ENCODE results near the gene SESN2.

The SESN2 gene

DNA sequence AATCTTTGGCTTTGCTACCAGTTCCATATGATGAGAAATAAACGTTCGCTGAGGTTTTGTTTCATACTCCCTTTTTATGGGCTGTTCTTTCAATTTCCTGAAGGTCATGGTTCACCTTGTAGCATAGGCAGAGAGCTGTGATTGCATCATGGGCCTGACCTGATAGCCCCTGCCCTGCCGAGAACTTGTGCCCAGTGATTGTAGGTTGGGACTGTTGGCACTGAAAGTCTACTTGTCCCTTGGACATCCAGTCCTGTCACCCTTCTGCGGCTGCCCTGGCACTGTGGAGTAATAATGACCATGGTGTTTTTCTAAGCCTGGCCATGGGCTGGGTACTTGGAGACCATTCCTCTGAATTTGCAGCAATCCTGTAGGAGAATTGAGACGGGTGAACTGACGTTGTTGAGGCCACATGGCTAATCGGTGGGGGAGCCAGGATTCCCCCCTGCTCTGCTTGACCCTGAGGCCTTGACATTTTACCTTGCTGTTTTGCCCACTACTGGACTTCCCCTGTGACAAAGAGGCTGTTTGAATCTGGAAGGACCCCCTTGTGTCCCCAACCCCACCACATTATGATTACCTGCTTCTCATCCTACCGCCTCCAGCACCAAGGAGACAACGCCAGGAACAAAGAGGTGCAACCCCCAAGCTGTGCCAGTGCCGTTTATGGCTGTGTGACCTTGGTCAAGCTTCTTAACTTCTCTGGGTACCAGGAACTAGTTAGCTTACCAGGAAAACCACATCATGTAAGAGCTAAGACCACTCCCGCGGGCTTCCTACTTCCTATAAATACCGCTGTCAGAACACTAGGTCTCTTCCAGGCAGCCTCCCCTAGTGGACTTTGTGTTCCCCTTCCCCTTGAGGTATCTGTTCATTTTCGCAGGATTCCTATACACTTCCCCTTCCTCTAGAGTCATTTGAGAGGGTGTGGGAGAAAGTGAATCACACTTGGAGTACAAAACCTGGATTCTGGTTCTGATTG lies 23.4 kb downstream of the SESN2 start:
- DNase-seq (ENCODE audit: low read depth, low spot score) = no peak

DNA sequence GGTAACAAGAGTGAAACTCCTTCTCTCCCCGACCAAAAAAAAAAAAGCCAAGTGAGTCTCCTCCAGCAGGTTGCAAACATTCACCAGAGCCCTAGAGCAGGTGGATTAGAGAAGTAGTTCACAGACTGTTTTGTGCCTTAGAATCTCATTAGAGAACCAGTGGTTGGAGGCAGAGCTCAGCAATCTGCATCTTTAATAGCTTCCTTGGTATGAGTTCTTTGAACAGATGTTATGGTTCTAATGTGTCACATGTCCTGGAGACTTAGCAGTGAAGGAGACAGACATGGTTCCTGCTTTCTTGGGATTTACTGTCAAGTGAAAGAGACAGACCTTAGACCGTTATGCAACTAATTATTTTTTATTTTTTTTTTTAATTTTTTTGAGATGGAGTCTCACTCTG lies 26.8 kb downstream of the SESN2 start:
- no peak for DNase-seq (ENCODE audit: low read depth, low spot score)

DNA sequence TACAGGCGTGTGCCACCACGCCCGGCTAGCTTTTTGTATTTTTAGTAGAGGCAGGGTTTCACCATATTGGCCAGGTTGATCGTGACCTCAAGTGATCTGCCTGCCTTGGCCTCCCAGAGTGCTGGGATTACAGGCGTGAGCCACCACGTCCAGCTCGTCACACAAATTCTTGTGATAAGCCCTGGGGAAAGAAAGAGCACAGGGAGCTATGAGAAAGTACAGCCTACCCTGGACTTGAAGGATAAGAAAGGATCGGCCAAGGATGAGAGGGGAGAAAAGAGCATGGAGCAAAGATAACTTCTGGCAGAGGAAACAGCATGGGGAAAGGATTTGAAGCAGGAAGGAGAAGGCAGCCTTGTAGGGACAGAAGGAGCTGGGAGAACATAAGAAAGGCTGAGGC lies 29.2 kb downstream of the SESN2 start:
- no peak for DNase-seq (ENCODE audit: low read depth, low spot score)

DNA sequence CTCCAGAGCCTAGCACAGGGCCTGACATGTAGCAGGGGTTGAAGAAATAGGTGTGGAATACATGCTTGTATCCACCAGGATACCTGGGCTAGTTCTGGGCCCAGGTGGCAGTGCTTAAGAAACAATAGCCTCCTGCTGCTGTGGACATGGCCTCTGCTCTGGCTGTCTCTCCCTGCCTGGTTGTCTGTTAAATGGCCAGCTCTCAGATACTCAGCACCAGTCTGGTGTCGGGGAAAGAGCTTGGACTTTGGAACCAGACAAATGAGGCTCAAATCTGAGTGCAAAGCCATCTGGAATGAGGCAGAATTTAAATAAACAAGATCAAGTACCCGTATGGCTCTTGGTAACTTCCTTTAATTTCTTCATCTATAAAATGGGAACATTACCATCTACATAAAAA lies 31.5 kb downstream of the SESN2 start:
- DNase-seq (ENCODE audit: low read depth, low spot score) = no peak

DNA sequence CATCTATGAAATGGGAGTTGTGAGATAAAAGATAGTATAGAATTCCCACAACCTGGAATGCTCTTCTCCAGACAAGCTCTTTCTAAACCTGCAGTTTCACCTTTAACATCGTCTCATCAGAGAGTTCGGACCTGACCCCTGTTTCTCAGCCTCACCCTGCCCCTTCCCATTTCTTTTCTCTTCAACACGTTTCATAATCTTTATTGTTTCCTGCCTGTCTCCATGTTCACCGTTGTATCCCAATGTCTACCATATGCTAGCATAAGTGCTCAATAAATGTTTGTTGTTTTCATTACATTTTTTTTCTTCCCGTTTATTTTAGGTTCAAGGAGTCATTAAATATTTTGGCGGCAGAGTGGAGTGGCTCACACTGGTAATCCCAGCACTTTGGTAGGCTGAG lies 32.4 kb downstream of the SESN2 start:
- DNase-seq (ENCODE audit: low read depth, low spot score) = no peak

DNA sequence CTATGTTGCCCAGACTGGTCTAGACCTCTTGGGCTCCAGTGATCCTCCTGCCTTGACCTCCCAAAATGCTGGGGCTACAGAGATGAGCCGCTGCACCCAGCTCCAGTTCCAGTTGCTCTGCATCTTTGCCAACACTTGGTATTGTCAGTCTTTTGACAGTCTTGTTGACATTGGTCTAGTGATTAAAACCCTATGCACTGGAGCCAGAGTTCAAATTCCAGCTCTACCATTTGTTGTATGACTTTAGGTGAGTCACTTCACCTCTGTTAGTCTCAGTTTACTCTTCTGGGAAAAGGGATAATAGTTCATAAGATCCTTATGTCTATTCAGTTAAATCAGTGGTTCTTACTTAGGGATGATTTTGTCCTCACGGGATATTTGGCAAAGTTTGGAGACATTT lies 36.6 kb downstream of the SESN2 start:
- DNase-seq (ENCODE audit: low read depth, low spot score) = no peak

DNA sequence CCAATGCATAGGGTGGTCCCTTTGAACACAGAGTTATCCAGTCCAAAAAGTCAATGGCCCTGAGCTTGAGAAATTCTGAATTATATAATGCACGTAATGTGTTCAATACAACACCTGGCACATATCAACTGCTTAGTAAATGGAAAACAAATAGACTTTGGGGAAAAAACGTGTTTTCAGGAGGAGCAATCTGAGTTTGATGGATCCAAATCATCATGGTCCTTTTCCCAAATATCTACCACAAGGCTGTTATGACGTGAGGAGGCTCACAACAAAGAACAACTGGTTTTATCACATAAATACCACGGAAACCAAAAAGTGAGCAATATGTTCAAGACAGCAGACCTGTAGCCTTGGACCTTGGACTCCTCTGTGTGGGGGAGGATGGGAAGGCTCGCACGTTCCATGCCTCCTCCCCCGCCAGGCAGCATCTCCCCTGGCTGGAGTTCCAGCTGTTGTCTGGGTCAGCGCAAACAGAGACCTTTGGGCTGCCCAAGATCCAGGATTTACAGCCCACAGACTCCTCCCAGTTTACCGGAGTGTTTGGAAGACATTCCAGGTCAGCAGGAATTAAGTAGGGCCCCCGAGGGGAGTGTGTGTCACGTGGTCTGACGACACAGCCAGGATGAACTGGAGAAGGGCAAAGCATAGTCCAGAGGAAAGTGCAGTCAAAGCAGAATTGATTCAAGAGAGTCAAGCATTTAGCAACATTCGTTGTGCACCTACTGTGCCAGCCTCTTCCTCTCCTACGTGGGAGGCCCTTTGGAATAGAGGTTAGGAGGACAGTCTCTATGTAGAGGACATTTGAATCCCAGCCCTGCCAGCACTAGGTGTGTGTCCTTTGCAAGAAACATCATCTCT lies 37.3 kb downstream of the SESN2 start:
- peak; percentile 41 for DNase-seq (ENCODE audit: low read depth, low spot score)

DNA sequence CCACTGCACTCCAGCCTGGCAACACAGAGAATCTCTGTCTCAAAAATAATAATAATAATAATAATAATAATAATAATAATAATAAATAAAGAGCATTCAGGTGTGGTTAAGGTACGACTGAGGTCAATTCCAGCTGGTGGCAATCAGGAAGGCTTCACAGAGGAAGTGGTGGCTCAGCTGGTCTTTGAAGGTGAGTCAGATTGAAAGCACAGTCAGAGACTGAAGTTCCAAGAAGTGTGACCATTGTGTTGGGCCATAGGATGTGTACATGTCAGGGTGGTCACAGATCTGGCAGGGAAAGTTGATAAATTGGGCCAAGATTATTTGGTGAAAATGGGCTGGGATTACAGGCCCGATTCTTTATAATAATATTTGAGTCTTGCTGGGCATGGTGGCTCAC lies 38.5 kb downstream of the SESN2 start:
- no peak for DNase-seq (ENCODE audit: low read depth, low spot score)

DNA sequence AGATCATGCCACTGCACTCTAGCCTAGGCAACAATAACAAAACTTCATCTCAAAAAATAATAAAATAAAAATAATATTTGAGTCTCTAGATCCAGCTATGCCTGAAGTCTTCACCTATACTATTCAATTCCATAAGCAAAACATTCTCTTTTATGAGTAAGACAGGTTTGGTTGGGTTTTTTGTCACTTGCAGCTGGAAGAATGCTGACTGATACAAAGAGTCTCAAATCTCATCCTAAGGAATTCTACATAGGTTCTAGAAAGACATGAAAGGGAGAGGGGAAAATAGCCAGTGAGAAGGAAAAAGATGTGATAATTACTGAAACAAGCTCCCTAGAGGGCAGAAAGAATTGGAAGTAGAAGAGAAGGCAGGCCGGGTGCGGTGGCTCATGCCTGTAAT lies 39.1 kb downstream of the SESN2 start:
- DNase-seq (ENCODE audit: low read depth, low spot score) = no peak

DNA sequence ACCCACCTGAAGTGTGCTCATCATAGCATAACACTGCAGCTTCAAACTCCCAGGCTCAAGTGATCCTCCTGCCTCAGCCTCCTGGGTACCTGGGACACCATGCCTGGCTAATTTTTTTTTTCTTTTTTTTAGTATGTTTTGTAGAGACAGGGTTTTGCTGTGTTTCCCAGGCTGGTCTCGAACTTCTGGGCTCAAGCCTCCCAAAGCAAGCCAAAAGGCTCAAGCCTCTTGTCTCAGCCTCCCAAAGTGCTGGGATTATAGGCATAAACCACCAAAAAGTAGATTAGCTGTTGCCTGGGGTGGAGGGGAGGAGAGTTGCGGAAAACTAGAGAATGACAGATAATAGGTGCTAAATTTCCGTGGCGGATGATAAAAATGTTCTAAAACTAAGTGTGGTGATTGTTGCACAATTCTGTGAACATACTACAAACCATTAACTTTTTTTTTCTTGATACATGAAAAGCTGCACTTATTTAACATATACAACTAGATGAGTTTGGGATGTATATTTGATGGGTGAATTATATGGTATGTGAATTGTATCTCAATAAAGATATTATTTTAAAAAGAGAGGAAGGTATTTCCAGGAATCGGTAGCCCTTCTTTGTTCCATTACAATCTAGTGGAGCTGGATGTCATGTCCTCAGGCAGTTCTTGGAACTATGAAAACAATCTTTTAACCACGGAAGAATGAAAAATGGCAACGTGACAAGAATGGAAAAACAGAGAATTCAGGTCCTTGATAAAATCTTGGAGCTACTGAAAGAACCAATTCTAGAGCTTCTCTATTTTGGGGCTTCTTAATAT lies 42.3 kb downstream of the SESN2 start:
- peak; percentile 69 for DNase-seq (ENCODE audit: low read depth, low spot score)

DNA sequence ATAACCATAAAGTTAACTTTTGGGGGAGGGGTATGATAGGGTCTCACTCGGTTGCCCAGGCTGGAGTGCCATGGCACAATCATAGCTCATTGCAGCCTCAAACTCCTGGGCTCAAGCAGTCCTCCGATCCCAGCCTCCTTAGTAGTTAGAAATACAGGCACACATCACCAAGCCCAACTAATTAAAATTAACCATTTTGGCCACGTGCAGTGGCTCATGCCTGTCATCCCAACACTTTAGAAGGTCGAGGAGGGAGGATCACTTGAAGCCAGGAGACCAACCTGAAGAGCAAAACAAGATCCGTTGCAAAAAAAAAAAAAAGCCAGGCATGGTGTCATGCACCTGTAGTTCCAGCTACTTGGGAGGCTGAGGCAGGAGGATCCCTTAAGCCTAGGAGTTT lies 42.9 kb downstream of the SESN2 start:
- DNase-seq (ENCODE audit: low read depth, low spot score) = no peak

DNA sequence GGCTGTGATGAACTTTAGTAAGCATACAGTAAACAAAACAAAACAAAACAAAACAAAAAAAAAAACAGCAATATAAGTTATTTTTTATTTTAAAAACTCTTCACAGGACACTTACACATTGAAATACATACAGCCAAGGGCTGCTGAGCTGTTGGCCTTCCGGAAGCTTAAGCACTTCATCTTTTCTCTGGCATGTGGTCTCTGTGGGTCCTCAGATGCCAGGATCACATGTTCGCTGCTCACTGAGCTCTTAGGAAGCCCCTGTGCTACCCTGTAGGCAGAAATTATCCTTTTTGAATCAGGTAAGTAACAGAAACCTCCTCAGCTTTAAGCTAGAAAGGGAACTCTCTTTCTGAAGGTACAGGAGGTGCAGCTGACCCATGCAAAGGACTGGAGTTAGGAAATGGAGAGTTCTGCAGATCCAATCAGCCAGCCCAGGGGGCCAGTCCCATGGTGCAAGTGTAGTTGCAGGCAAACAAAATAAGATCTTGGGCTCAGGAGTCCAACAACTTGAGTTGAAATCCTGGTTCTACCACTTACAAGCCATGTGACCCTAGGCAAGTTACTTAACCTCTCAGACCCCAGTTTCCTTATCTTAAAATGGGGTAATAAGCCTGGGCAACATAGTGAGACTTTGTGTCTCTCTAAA lies 47.1 kb downstream of the SESN2 start:
- no peak for DNase-seq (ENCODE audit: low read depth, low spot score)

DNA sequence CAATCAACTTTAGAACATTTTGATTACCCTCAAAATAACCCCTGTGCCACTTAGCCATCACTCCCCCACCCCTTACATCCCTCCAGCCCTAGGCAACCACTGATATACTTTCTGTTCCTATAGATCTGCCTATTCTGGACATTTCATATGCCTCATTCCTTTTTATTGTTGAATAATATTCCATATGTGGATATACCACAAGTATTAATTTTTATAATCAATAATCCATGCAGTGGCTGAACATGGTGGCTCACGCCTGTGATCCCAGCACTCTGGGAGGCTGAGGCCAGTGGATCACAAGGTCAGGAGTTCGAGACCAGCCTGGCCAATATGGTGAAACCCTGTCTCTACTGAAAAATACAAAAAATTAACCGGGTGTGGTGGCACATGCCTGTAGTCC lies 49.4 kb downstream of the SESN2 start:
- DNase-seq (ENCODE audit: low read depth, low spot score) = no peak

DNA sequence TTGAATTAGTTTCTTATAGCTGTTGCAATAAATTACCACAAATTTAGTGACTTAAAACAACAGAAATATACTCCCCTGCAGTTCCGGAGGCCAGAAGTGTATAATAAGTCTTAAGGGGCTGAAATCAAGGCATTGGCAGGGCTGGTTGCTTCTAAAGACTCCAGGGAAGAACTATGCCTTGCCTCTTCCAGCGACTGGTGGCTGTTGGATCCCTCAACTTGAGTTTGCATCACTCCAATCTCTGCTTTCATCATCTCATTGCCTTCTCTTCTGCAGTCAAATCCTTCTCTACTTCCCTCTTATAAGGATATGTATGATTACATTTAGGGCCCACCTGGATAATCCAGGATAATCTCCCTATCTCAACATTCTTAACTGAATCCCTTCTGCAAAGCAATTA lies 50.4 kb downstream of the SESN2 start:
- DNase-seq (ENCODE audit: low read depth, low spot score) = no peak

DNA sequence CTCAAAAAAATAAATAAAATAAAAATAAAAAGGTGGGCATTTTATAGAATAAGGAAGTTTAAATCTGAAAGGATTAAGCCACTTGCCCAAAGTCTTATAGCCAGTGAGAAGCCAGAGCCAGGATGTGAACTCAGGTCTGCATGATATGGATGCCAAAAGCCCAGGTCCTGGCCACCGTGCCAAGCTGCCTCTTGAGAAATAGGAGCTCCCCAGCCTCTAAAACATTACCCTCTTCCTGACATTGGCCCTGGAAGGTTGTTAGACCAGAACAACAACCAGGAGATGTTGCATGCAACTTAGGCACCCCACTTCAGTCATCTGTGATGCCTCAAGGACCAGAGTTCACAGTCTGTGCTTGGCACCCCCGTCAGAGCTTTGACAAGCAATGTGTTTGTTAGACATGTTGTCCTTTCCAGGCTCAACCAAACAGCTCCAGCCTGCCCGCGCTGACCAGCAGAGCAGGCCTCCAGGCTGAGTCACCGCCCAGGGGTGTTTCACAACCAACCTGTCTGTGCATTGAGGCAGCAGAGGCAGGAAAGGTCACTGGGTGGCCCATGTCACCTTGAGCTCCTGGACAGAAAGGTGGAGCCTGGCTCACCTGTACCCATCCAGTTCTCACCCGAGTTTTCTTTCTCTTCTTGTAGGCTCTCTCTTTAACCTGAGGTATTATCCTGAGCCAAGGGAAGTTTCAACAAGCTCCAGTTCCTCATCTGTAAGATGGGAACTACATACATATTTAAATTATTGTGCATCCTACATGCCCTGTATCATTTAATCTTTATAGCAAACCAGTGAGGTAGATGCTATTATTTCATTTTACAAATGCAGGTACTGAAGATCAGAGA lies 54.6 kb downstream of the SESN2 start:
- peak; percentile 75 for DNase-seq (ENCODE audit: low read depth, low spot score)

DNA sequence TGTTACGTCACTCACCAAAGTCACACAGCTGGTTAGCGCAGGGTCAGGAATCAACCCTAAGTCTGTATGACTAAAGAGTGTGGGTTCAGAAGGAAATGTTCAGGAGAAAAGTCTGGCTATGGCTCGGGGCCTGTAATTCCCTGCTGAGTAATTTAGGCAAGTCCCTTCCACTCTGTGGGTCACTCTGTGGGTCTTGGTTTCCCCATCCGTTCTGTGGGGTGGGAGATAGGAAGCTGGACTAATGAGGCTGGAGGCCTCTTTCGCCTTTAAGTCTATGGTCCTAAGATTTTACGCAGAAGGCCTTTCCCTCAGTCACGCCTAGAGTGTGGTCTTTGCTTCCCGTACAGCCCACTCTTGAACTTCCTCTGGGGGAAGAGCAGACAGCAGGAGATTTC lies 55.2 kb downstream of the SESN2 start:
- DNase-seq (ENCODE audit: low read depth, low spot score) = no peak

DNA sequence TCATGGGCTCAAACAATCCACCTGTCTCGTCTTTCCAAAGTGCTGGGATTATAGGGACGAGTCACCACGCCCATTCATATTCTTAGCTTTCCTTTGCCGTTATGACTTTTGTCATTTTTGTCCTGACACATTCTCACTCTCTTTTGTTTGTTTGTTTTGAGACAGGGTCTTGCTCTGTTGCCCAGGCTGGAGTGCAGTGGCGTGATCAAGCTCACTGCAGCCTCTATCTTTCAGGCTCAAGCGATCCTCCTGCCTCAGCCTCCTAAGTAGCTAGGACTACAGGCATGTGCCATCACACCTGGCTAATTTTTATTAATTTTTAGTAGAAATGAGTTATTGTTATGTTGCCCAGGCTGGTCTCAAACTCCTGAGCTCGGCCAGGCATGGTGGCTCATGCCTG lies 57.7 kb downstream of the SESN2 start:
- DNase-seq (ENCODE audit: low read depth, low spot score) = no peak

DNA sequence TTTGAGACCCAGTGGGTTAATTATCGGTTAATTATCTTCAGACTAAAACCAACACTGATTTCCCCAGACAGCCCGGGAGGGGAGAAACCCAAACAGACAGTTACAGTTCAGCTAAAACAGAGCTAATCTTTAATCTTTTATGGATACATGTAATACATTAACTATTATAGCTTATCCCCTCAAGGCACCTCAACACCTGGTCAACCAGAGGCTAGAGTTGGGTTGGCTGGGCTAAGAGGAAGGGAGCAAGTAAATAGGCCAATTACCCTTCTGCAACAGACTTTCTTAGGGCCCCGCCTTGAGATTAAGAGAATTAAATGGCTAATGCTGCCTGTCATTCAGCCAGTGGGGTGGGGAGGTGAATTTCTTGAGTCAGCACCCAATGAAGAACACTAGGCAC lies 62.9 kb downstream of the SESN2 start:
- no peak for DNase-seq (ENCODE audit: low read depth, low spot score)

DNA sequence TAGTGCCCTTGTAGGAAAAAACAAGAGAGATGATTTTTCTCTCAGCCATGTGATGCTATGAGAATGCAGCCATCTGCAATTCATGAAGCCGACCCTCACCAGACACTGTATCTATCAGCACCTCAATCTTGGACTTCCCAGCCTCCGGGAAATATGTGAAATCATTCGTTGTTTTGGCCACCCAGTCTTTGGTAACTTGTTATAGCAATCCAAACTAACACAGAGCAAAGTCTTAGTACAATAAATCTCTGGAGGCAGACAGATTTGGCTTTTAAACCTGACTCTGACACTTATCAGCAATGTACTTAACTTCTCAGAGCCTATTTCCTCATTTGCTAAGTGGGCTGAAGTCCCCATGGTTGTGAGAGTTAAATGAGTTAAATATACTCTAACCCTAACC lies 64.4 kb downstream of the SESN2 start:
- no peak for DNase-seq (ENCODE audit: low read depth, low spot score)

DNA sequence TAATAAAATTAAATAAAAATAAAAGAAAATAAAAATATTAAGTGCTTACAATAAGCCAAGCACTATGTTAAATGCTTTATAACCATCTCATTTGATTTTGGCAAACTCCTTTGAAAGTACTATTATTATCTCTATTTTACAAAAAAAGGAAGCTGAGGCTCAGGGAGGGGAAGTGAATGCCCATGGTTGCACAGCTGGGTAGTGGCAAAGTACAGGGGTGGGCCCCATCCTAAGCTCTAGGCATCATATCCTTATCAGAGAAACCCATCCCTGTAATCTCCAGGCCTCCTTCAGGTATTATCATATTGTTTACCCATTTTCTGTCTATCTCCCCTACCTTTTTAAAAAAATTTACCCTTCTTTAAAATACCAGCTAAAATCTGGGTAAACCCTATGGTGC lies 67.2 kb downstream of the SESN2 start:
- no peak for DNase-seq (ENCODE audit: low read depth, low spot score)

Measured in astrocyte of the hippocampus (primary cell).